SKM-1 treated with dmso at 0.1 percent for 144 hours (cell line): ENCODE measurements around the gene CRACDL.

ENCODE experiments used
- DNase-seq: peaks from one replicate; lab custom pipeline; 2025; ENCODE audit not compliant: unreplicated experiment; lab: John Stamatoyannopoulos, UW

The CRACDL gene

GRCh38 chr2:98935777-98936352 lies at the start of gene CRACDL:
Gene CRACDL (minus strand): TSS chr2:98936225. CDS start chr2:98846800, 89,425 bp downstream.
- DNase-seq, result no peak

- no peak for DNase-seq
Observed at GRCh38 chr2:98975611-98976010, 39.6 kb upstream of the CRACDL start.

- DNase-seq, result no peak
Observed at GRCh38 chr2:98972582-98973167, 36.6 kb upstream of the CRACDL start.

GRCh38 chr2:98959810-98960507 lies 23.9 kb upstream of the CRACDL start:
- no peak for DNase-seq

- no peak for DNase-seq
Observed at GRCh38 chr2:98952966-98953365, 16.9 kb upstream of the CRACDL start.

GRCh38 chr2:98948956-98949739 lies 13.1 kb upstream of the CRACDL start:
- no peak for DNase-seq

GRCh38 chr2:98947554-98947953 lies 11.5 kb upstream of the CRACDL start:
- DNase-seq, result no peak

GRCh38 chr2:98946855-98947254 lies 10.8 kb upstream of the CRACDL start:
- DNase-seq, result no peak

- no peak for DNase-seq
Observed at GRCh38 chr2:98944775-98945174, 8.8 kb upstream of the CRACDL start.

GRCh38 chr2:98940102-98940501 lies 4.1 kb upstream of the CRACDL start:
- DNase-seq, result no peak

- no peak for DNase-seq
Observed at GRCh38 chr2:98937906-98938305, 1.9 kb upstream of the CRACDL start.

- no peak for DNase-seq
Observed at GRCh38 chr2:98936353-98937351, 627 bp upstream of the CRACDL start.

GRCh38 chr2:98935111-98935770 lies 784 bp downstream of the CRACDL start:
- no peak for DNase-seq

GRCh38 chr2:98932778-98933343 lies 3.2 kb downstream of the CRACDL start:
- DNase-seq, result no peak

- DNase-seq, result no peak
Observed at GRCh38 chr2:98932164-98932563, 3.9 kb downstream of the CRACDL start.

GRCh38 chr2:98931596-98931995 lies 4.4 kb downstream of the CRACDL start:
- no peak for DNase-seq

GRCh38 chr2:98929920-98930319 lies 6.1 kb downstream of the CRACDL start:
- no peak for DNase-seq

GRCh38 chr2:98928242-98928641 lies 7.8 kb downstream of the CRACDL start:
- no peak for DNase-seq

- no peak for DNase-seq
Observed at GRCh38 chr2:98927027-98927426, 9.0 kb downstream of the CRACDL start.

GRCh38 chr2:98926601-98927000 lies 9.4 kb downstream of the CRACDL start:
- DNase-seq, result no peak
